Skeletal muscle cell (primary cell): ENCODE results near the gene CABP5.

ENCODE experiments used
- DNase-seq: peaks from one replicate; pipeline ENCODE4 v3.0.0-alpha.2; 2010; ENCODE audit warnings: low read depth
- H3K4me3 ChIP-seq: 2 replicates; pipeline ENCODE4 v1.5.1; 2011; ENCODE audit warnings: low read depth, mild to moderate bottlenecking, control low read depth, low read length, moderate library complexity

The CABP5 gene

DNA sequence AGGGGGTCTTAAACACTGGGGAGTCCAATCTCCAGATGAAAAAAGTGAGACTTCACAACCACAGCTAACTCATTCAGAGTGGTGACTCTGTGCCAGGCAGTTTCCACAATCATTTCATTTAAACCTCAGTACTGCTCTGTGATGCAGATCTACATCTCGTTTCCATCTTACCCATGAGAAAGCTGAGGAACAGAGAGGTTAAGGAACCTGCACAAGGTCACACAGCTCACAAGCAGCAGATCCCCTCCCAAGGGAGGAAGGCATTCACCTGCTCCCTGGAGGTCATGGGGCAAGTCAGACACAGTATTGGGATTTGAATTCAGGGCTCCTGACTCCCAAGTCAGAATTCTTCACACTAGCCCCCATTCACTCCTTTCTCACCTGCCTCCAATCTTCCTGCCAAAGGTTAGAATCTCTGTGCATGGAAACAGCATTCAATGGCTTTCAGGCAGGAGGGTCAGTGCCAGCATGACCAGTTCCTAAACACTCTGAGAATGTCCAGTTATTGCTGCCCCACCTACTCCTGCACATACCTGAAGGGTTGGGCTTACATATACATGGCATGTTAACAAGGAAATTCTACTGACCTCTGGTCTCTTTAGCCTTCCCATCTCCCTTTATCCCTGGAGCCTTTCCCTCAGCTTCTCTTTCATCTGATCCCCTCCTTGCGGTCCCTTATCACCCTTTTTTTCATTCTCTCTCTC, 1.9 kb downstream of the CABP5 start:
- H3K4me3 ChIP-seq: no peak overlapping the region

DNA sequence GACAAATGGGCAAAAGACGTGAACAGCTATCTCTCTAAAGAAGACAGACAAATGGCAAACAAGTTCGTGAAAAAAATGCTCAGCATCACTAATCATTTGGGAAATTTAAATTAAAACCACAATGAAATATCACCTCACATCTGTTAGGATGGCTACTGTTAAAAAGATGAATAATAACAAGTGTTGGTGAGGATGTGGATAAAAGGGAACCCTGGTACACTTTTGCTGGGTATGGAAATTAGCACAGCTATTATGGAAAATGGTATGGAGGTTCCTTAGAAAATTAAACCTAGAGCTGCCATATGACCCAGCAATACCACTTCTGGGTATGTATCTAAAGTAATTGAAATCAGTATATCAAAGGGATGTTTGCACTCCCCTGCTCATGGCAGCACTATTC, 7.1 kb downstream of the CABP5 start:
- H3K4me3 ChIP-seq: no peak overlapping the region
- DNase-seq: no peak

More for the DNA sequence above, 1.9 kb downstream of the CABP5 start:
- no peak for DNase-seq

DNA sequence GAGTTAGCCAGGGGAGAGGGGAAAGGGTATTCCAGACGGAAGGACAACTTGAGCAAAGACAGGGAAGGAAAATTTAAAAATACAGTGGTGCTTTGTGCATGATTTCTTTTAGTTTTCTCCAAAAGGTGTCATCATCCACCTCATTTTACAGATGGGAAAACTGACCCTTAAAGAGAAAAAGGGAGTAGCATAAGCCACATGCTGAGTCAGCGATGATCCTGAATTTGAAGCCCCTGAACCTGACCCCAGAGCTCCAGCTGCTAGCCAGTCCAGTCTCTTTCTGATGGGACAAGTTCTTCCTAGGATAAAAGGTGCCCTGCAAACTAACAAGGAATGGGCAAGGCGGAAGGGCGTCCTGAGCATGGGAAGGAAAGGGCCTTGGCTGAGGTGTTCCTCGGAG, 10.3 kb downstream of the CABP5 start:
- H3K4me3 ChIP-seq: no peak overlapping the region
- DNase-seq: no peak

DNA sequence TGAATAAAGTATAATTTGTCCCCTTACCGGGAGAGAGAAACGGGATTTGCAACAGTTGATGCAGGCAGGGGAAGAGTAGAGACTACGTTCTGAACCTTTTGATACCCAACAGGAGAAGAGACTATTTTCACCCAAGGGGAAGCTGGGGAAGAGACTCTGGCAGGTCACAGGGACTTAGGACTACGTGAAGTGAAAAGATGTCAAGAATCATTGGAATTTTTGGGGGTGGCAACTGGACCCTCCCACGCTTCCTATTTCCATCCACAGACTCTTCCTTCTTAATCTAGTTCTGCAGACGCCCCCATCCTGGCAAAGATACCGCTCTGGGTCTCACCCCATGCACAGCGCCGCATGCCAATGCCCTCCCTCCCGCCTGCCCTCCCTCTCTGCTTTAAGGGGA, 13.8 kb downstream of the CABP5 start:
- H3K4me3 ChIP-seq: no peak overlapping the region
- no peak for DNase-seq

DNA sequence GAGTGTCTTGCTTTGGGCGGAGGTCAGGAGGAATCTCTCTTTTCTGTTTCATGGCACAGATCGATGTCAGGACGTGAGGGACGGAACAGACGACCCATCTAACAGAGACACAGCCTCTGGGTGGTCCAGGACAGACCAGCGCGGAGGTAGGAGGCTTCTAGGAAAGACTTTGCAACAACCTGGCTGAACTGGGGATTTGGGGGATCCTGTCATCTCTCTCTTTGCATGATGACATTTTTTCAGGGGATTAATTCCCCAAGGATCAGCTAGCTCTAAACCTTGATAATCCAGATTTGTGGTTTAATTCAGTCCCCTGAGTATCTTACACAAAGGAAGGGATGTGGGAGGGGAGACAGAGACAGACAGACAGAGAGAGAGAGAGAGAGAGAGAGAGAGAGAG, 14.4 kb downstream of the CABP5 start:
- H3K4me3 ChIP-seq: no peak overlapping the region
- DNase-seq: no peak

DNA sequence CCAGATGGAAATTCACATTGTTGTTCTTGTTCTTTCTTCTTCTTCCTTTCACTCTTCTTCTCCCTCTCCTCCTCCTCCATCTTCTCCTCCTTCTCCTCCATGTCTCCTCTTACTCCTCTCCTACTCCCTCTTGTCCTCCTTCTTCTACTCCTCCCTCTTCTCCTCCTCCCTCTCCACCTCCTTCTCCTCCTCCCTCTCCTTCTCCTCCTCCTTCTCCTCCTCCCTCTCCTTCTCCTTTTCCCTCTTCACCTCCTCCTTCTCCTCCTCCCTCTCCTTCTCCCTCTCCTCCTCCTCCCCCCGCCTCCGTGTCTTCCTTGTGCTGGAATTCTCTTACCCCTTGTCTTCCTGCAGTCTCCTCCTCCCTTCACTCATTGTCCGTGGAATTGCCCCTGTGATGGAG, 18.4 kb downstream of the CABP5 start:
- DNase-seq: no peak
- no peak overlapping the region for H3K4me3 ChIP-seq

DNA sequence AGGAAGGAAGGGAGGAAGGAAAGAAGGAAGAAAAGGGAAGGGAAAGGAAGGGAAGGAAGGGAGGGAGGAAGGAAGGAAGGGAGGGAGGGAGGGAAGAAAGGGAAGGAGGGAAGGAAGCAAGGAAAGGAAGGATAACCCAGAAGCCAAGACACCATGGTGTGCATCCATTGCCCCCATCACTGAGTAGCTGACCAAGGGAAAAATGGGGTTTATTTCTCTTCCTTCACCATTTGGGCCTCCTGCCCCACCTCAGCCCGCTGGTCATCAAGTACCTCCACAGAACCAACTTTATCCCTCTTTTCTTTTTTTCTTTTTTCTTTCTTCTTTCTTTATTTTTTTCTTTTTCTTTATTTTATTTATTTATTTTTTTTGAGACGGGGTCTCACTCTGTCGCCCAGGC, 20.4 kb downstream of the CABP5 start:
- DNase-seq: no peak
- H3K4me3 ChIP-seq: no peak overlapping the region

DNA sequence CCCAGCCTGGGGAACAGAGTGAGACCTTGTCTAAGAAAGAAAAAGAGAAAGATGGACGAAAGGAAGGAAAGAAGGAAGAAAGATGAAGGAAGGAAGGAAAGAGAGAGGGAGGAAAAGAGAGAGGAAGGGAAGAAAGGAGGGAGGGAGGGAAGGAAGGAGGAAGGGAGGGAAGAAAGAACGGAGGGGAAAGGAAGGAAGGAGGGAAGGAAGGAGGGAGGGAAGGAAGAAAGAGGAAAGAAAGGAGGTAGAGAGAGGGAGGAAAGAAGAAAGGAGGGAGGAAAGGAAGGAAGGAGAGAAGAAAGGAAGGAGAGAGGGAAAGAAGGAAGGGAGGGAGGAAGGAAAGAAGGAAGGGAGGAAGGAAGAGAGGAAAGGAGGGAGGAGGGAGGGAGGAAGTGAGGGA, 20.9 kb downstream of the CABP5 start:
- H3K4me3 ChIP-seq: no peak overlapping the region
- DNase-seq: no peak

DNA sequence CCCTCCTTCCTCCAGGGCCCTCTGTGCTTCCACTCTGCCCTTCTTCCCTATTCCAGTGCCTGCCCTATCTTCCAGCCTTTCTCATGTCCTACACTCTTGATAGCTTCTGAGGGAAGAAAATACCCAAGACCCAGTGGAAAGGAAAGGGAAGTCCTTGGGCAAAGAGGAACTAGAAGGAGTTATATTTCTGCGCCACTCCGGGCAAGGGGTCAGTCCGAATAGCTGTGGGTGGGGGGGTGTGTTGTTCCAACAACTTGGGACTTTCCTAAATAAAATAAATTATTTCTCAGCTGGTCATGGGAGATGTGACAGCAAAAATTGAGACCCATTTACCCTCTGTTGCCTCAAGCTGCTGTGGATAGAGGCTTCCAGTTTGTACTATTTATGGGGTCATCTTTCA, 23.2 kb downstream of the CABP5 start:
- no peak overlapping the region for H3K4me3 ChIP-seq
- DNase-seq: no peak

DNA sequence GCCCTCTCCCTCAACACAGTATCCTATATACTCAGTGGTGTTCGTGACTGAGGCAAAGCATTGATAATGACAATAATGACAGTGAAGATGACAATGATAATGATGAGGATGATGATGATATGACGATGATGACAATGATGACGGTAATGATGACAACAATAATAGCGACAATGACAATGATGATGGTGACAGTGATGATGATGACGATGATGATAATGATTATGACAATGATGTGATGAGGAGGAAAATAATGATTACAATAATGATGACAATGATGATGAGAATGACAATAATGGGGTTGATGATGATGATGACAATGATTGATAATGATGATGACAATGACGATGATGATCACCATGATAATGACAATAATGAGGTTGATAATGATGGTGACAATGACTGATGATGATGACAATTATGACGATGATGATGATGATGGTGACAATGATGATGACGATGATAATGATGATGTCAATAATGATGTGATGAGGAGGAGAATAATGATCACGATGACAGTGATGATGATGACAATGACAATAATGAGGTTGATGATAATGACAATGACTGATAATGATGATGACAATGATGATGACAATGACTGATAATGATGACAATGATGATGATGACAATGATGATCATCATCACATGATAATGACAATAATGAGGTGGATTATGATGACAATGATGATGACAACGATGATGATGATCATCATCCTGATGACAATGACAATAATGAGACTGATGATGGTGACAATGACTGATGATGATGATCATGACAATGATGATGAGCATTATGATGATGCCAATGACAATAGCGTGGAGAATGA, 32.7 kb downstream of the CABP5 start:
- DNase-seq: no peak
- H3K4me3 ChIP-seq: no peak overlapping the region

DNA sequence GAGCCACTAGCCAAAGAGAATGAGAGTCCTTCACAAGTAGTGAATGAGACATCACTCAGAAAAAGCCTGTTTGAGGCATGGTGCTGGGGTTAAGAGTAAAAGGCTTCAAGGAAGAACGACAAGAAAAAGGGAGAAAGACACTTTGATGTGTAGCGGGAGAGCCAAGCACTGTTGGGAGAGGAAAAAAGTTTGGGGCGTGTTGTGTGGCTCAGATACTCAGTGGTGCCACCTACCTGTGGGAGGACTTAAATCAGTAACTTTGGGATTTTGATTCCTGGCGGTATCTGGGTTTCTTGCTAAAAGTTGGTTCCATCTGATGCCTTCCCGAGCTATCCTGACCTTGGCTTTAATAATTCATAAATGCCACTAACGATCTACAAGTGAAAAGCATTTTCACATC, 37.1 kb downstream of the CABP5 start:
- H3K4me3 ChIP-seq: no peak overlapping the region
- DNase-seq: no peak

DNA sequence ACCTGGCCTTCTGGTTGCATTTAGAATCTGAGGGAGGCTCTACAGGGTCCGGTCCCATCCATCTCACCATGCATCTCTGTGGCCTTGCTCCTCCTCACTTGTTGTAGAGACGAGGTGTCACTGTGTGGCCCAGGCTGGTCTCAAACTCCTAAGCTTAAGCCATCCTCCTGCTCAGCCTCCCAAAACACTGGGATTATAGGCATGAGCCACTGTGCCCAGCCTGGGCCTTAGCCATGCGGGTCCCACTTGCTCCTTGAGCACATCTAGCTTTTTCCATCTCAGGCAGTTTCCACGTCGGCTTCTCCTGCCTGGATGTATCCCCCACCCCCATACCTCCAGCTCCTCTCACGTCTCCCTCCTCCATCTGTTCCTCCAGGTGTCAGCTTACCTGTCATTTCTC, 39.6 kb downstream of the CABP5 start:
- no peak overlapping the region for H3K4me3 ChIP-seq
- no peak for DNase-seq

DNA sequence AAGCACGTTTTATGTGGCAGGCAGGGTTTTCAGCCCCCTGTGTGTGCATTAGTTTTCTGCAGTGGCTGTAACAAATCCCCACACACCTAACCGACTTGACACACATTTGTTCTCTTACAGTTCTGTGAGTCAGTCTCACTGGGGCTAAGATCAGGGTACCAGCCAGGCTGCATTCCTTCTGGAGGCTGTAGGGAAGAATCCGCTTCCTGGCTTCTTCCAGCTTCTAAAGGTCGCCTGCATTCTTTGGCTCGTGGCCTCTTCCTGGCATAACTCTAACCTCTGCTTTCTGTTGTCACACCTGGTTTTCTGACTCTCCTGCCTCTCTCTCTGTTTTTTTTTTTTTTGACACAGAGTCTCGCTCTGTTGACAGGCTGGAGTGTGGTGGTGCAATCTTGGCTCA, 43.0 kb downstream of the CABP5 start:
- no peak overlapping the region for H3K4me3 ChIP-seq
- no peak for DNase-seq

DNA sequence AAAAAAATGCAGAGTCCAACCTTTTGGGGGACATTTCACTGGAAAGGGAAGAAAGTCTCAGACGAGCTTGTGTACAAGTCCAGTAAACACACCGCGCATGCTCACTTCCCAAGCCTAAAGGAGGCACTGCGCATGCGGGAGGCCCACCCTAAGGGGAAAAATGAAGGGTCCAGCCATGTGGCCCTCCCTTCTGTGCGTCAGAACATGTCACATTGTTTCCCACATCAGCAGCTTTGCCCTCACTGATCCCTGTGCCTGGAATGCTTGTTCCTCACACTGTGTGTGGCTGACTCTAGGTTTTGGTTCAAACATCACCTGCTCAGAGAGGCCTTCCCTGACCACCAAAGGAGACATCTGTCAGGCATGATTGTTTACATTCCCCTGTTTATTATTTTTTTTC, 45.1 kb downstream of the CABP5 start:
- no peak for DNase-seq
- H3K4me3 ChIP-seq: no peak overlapping the region

DNA sequence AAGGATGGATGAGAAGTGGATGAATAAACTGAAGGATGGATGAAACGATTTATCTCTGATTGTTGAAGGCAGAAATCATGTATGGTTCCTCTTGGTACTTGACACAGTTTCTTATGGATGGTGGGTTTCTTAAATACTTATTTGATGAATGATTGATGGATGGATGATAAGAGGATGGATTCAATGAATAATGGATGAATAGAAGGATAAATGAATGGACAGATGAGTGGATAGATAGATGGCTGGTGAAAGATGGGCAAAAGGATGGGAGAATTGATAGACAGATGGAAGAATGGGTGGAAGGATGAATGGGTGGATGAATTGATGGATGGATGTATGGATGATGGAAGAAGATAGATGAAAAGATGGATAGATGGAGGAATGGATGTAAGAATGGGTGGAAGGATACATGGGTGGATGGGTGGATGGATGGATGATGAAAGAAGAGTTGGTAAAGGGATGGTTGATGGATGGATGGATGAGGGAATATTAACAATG, 47.6 kb downstream of the CABP5 start:
- no peak overlapping the region for H3K4me3 ChIP-seq
- no peak for DNase-seq

DNA sequence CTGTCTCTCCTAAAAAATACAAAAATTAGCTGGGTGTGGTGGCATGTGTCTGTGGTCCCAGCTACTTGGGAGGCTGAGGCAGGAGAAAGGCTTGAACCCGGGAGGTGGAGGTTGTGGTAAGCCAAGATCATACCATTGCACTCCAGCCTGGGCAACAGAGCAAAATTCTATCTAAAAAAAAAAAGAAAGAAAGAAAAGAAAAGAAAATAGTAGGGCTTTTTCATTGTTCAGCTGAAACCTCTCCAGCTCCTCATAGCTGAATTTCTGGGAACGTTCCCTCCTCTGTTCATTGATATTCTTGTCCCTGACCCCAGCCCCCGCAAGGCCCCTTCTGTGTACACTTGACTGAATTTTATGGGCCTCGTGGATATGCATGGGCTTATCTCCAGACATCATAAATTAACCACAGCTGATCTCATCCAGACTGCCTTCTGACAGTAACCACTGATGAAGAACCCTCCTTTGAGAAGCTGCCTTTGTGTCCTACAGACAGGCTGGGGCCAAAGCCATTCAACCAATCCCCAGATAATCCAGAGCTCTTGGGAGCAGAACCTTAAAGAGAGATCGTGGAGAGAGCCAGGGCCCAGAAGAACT, 49.6 kb downstream of the CABP5 start, which contains the start of gene ELSPBP1:
TSS of gene ELSPBP1 (plus strand) at position 424 of the 594 bp plus-strand sequence. CDS start 14,036 bp downstream, outside the sequence.
- H3K4me3 ChIP-seq: no peak within 1 kb of the TSS
- DNase-seq: no peak

DNA sequence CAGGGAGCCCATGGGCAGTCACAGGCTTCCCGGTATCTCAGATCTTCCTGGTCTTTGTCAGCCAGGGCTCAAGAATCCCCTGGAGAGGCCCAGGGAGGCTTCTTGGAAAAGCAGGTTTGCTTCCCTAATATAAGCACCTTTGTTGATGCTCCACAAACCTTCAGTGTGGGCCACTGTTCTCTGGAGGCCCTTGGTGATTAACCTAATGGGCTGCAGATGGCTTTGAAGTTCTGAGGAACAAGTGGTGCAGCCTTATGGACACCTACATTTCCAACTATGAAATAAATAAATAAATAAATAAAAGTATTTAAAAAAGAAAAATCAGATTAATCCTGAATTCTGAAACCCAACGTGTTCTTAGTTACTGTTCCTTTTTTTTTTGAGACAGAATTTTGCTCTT, 51.8 kb downstream of the CABP5 start, which contains the start of gene BSPH1:
TSS of gene BSPH1 (minus strand) at position 101 of the 400 bp plus-strand sequence. CDS start at position 12, 89 bp downstream.
- no peak for DNase-seq
- H3K4me3 ChIP-seq: no peak within 1 kb of the TSS

DNA sequence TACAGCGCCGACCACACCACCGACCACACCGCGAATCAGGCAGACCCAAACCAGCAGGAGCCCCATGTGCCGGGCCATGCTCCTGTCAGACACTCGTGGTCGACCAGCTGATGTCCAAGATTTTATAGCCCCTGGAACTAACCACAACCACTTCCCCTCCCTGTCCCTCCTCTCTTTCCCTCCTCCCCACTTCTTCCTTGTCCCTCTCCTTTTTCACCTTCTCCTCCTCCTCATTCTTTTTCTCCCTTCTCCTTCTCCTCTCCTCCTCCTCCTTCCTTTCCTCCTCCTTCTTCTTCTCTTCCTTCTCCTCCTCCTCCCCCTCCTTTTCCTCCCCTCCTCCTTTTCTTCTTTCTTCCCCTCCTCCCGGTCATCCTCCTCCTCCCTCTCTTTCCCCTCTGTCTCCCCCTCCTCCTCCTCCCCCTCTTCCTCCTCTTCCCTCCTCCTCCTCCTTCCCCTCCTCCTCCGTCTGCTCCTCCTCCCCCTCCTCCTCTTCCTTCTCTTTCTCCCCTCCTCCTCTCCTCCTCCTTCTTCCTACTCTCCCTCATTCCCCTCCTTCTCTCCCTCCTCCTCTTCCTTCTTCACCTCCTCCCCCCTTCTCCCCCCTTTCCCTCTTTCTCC, 52.6 kb downstream of the CABP5 start:
- no peak overlapping the region for H3K4me3 ChIP-seq
- DNase-seq: no peak
